ELR (cell line): ENCODE measurements around the gene NGLY1.

Experiments
- DNase-seq: peaks from one replicate; pipeline ENCODE4 v3.0.0-alpha.2; 2015; ENCODE audit warnings: low read depth

Gene NGLY1, protein sequence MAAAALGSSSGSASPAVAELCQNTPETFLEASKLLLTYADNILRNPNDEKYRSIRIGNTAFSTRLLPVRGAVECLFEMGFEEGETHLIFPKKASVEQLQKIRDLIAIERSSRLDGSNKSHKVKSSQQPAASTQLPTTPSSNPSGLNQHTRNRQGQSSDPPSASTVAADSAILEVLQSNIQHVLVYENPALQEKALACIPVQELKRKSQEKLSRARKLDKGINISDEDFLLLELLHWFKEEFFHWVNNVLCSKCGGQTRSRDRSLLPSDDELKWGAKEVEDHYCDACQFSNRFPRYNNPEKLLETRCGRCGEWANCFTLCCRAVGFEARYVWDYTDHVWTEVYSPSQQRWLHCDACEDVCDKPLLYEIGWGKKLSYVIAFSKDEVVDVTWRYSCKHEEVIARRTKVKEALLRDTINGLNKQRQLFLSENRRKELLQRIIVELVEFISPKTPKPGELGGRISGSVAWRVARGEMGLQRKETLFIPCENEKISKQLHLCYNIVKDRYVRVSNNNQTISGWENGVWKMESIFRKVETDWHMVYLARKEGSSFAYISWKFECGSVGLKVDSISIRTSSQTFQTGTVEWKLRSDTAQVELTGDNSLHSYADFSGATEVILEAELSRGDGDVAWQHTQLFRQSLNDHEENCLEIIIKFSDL

DNA sequence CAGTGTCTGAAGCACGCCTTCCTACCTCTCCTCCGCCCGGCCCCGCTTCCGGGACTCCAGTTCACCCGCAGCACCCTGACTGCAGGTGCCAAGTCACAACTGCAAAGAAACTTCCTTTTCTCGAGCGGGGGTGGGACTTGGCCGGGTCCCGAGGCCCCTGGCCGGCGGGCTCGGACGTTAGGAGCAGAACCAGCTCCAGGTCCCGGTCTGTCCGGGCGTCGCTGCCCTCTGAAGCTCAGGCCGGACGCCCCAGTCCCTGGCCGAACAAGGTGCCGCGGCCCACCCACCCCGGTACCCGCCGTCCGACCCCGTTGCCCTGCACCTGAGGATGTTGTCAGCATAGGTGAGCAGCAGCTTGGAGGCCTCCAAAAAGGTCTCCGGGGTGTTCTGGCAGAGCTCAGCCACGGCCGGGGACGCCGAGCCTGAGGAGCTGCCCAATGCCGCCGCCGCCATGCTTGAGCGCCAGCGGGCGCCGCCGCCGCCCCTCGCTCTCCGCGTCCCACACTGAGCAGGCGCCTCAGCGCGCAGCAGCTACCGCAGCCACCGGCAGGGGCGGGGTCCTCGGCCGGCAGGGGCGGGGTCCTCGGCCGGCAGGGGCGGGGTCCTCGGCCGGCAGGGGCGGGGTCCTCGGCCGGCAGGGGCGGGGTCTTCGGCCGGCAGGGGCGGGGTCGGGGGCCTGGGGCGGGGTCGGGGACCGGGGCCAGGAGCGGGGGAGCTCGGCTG is at the start of gene NGLY1:
Gene NGLY1 (minus strand): TSS at position 506 of the 723 bp plus-strand sequence. CDS start 53 bp downstream, at position 453.
- DNase-seq, result peak; percentile 83

DNA sequence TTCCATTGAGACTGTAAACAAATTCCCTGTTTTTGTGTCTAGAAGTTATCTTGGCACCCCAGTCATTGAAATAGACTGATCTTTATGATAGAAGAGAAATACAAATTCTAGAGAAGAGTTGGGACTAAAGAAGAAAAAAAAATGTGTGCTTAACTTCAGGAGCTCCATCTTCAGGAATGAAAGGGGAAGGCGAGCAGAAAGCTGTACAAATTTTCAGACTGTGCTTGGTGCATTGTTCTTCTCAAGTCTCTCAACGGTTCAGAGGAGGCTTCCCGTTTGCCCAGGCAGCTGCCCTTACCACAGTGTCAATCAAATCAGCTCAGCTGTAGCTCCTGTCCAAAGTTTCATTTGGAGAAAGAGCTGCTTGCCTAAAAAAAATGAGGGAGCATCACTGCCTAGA is 48.3 kb upstream of the NGLY1 start:
- peak; percentile 43 for DNase-seq

DNA sequence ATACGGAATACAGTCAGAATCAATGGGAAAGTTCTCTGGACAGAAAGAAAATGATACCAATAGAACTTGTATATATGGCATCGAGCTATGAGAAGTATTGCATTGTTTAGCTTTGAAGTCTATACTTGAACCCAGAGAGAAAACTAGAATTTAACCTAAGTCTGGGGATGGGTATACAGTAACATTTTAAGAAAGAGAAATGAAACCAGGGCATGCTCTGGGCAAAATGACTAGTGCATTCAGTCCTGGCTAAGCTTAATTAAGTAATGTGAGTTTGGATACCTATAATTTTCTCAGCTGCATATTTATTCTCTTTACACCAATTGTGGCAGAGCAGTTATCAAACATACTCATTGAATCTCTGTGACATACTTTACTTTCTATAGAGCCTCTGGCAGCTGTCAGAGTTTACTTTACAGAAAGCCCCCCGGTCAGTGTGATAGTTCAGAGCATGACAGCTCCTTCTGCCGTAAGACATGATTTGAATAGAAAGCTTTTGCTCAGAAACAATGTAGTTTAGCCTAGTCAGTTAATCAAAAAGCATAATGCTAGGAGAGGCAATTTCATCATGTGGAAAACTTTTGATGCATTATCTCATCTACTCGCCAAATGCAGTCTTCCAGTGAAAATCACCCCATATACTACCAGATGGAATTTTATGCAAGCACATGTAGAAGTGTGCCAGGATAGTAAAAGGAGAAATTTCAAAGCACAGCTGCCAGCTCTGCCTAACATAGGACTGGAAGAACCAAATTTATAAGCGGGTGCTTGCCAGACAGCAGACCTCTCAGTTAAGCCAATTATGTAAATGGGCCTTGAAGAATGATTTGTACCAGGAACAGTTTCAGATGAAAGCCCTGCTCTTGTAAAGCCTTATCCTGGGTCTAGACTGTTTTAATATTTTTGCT is 47.4 kb upstream of the NGLY1 start:
- DNase-seq, result no peak

DNA sequence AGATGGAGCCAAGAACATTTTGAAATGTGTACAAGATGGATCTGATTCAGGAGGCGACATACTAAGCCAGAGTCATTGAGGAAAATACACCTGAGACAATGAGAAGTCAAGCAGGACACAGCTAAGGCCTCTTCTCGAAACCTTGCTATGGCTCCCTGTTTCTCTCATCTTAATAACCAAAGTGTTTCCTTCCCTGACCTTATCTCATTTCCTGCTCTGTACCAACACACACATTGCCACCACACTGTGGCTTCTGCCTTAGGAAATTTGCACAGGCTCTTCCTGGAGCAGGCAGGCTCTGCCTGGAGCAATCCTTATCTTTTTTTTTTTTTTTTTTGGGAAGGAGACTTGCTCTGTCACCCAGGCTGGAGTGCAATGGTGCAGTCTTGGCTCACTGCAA is 43.3 kb upstream of the NGLY1 start:
- no peak for DNase-seq

DNA sequence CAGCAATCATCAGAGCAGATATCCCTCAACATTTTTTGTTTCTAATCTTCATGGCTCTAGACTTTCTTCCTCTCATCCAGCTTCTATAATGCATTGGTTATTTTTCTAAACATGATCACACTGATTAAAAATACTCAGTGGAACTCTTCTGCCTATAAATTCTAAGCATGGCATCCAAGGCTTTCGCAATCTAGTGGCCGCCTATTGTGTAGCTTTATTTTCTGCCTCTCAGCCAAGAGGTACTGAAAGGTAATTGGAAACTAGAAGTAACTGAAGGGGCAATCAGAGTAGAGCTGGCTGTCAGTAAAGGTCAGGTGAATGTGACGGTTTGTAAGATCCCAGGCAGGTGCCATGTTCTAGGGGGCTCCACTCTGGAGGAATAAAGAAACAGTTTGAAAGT is 40.1 kb upstream of the NGLY1 start:
- no peak for DNase-seq

DNA sequence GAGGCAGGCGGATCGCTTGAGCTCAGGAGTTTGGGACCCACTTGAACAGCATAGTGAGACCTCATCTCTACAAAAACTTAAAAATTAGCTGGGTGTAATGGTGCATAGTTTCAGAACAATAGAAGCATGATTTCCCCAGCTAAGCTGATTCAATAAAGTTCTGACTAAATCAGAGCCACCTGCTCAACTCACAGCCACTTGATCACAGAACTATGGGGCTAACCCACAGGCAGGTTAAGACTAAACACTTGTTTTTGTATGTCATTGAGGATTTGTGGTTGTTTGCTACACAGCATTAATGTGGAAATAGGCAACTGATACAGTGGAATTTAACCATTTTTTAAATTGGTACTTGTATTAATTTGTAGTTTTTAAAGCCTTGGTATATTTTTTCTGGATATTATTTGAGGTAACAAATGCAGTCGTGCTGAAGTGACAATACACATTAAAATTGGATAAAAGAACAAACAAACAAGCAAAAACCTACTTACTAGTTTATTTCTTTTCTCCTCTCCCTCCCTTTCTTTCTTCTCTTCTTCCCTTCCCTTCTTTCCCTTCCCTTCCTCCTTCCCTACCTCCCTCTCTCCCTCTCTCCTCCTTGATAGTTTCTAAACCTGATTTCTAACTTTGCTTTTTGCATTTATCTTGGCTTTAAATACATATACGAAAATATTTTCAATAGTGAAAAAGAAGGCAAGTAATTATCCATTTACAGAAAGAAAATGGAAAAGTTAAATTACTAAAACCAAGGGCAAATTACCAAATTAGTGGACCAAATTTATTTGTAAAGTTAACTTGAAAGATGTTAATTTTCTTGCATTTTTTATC is 38.7 kb upstream of the NGLY1 start:
- DNase-seq, result no peak

DNA sequence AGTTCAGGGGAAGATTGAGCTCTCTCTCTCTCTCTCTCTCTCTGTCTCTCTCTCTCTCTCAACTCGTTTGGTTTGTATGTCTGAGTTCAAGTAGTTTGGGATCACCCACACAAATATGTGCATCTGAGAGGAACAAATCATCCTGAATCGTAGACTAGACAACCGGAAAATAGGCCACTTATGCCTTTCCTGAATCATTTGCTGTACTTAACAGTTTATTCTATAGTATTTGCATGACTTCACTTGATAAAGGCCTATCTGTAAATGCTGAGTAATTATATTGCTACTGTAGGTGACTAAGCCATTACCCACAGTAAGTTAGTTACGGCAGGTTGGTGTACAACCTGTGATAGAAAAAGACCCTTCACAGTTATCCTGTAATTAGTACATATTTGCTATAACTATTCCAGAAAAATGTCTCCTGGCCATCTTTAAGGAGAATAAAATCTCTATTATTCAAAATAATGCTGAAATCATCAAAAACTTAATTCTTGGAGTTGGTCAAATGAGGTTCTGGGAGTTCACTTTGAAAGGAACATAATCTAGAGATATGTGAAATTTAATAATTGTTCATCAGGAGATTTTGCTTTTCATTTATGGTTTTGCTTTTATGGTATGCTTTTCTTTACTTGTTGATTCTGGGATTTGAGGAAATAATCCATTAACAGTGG is 37.7 kb upstream of the NGLY1 start:
- peak; percentile 52 for DNase-seq

DNA sequence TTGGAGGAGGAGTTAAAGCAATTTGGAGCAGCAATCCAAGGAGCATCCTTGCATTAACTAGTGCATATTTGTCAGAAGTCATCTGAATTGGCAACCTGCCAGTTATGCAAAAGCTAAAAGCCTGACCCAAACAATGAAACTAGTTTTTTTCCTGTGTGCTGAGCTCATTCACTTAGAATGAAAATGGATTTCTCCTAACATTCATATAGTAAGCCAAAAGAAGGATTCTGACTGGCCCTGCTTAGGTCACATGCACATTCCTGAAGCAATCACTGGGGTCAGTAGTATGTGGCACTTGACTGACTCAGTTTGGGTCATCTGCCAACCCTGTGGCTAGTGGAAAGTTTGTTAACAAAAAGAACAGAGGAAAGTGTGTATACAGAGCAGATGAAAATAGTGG is 37.1 kb upstream of the NGLY1 start:
- peak; percentile 96 for DNase-seq

DNA sequence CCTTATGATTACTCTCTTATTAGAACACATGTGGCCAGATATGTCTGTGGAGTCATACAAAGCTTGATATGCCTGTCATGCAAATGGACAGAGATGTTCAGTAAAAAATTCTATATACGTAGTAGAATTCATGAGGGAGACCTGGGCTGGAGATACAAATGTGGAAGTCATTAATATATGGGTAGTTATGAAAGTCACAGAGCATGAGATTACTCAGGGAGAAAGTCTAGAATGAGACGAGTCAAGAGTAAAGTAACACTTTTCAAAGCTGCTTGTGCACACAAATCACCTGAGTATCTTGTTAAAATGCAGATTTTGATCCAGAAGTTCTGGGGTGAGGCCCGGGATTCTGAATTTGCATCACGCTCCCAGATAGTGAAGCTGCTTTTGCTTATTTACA is 35.1 kb upstream of the NGLY1 start:
- DNase-seq, result no peak

DNA sequence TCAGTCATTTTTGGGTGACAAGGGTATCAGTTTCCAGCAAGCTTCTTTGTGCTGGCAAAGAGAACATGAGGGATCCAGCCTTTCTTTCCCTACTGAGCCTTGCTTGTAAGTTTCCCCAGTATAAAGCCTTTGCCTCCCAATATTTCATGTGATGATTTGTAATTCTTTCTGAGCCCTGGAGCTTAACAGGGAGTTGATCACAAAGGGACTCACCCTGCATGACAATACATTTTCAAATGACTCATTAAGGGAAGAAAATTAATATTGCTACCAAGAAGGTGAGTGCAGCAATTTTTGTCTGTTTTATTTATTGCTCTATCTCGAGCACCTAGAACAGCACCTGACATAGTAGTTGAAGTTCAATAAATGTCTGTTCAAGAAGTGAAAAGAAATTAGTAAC is 34.4 kb upstream of the NGLY1 start:
- no peak for DNase-seq

DNA sequence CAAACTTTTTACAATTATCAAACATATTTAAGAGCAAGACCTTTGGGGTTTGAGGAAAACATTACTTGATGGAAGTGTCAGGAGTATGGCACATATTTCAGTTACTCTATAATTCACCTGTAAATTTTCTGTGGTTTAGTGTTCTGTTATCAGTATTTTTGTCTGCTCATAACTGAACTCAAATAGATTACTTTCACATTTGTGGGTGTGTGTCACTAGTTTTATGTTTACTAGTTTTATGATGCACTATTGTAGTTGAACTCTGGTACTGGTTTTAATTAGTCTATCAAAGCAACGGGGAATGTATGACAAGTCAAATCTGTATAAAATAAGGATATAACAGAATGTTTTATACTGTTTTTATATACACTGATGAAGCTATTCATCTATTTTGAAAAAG is 33.9 kb upstream of the NGLY1 start:
- DNase-seq, result no peak

DNA sequence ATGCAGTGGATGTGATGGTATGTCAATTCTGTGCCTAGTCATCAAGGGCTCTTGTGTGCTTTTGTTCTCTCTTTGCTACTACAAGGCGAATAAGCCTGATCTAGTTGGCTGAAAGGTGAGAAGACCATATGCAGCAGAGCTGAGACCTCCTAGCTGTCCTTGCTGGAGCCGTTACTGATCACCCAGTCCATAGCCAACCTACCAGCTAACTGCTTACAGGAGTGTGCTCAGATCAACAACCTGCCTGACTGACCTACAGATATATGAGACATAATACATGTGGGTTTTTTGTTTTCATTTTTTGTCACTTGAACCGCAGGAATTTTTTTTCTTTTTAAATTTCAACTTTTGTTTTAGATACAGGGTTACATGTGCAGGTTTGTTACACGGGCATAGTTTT is 29.4 kb upstream of the NGLY1 start:
- no peak for DNase-seq

DNA sequence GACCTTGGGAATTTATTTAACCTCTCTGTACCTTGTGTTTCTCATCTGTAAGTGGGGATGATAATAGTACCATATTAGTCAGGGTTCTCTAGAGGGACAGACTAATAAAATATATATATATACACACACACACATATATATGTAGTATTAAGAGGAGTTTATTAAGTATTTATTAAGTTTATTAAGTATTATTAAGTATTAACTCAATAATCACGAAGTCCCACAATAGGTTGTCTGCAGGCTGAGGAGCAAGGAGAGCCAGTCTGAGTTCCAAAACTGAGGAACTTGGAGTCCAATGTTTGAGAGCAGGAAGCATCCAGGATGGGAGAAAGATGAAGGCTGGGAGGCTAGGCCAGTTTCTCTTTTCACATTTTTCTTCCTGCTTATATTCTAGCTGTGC is 21.4 kb upstream of the NGLY1 start:
- DNase-seq, result no peak

DNA sequence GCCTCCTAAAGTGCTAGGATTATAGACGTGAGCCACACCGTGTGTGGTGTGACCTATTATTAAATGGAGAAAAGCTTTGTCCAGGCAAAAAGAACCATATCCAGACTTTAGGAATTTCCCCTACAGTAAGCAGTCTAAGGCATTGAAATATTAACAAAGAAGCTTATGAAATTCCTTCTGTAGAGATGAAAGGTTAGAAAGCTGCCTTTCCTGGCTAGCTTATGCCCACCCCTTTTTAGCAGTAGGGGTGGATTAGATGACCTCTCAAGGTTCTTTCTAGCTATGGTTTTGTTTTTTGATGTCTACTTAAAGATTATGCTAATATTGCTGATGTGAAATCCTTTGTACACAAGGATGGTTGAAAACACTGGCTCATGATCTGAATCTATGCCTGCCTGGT is 20.6 kb upstream of the NGLY1 start:
- no peak for DNase-seq

DNA sequence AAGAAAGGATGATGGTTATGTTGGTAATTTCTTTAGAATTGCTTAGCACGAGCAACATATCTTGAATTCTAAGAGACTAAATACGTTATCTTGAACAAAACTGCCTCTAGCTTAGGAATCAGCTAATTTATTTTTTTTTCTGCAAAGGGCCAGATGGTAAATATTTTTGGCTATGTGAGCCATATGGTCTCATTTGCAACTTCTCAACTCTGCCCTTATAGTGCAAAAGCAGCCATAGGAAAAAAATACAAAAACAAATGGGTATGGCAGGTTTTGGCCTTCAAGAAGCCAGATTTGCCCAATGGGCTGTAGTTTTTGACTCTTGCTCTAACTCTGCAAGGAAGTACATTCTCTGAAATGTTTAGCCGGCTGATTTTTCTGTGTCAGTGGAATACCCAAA is 18.5 kb upstream of the NGLY1 start:
- DNase-seq, result no peak

DNA sequence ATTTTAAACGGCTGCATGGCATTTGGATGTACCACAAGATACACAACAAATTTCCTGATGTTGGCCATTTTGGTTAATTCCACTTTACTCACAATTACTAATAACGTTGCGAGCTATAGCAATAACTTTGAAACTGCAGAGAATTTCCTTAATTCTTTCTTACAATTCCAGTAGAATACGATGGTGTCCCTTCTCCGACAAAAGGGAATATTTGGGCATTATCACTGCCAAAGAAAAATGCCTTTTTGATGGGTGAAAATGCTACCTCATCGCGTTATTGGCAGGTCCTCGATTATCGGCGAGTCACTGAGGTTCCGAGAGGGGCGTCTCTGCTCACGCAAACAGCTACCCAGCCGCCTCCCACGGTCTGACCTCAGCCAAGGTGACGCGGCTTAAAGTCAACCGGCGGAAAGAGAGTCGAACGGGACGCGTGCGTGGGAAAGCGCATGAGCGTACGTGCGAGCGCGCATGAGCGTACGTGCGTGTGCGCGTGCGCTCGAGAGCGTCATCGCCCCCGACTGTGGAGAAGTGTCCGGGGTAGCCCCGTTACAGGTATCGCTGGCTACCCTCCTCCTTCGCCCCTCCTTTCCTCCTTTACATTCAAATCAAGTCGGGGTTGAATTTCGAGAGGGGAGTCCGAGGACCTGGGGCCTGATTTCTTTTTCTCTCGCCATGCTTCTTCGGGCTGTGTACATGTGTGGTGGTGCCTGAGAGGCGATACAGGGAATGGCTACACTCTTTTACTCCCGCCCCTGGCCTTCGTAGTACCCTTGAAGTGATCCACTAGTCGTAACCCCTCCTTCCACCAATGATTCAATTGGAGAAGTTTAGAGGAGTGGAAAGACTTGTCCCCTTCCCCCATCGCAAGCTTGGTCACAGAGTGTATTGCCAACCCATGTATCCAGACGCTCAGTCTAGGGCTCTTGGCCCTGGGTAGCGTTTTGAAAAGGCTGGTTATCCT is 6.6 kb upstream of the NGLY1 start, which contains the start of gene OXSM:
Gene OXSM (plus strand): TSS at position 495 of the 961 bp plus-strand sequence. CDS start 931 bp downstream, outside the sequence.
- peak; percentile 96 for DNase-seq

DNA sequence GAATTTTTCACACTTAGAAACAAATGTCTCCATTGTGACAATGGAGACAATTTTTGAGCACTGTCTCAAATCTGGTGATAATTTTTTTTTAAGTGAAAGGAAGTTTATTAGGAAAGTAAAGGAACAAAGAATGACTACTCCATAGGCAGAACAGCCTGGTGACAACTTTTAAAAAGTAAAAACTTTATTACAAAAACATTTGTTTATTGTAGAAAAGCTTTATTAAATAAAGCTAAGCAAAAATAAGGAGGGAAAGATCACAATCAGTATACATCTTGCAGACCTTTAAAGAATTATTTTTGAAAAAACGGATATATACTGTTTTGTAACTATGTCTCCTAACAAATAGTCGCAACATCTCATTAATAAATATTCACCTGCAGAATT is 6.0 kb upstream of the NGLY1 start:
- no peak for DNase-seq

DNA sequence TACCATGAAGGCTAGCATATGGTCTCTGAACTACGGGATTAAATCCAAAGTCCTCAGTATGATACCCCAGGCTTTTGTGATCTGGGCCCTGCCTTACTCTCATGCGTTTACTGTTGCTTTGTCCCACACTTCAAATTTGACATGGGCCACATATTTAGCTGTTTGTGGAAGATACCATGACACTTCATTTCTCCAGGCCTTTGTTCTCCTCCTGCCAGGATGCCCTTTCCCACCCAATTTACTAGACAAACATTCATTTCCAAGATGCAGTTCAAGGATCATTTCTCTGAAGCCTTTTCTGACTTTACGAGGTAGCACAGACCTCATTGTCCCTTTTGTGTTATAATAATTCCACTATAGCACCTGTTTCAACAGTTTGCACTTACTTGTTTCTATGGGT is 4.4 kb upstream of the NGLY1 start:
- DNase-seq, result no peak

DNA sequence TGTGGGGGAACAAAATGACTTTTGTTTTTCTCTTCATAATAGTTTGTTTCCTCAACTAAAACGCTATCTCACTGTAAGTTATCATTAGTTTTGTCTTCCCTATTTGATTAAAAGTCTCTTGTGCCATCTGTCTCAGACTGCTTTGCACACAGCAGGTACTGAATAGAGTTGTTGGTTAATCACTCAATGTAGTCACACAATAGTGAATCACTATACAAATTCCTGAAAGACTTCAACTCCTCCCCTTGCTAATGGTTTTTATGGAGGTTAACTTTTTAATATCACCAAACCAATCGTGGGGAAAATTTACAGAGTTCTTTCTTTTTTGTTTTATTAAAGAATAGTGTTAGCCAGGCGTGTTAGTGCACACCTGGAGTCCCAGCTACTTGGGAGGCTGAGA is 2.6 kb upstream of the NGLY1 start:
- DNase-seq, result peak; percentile 37
